Measurements from ENCODE around the gene GPR157.

GPR157 gene

DNA sequence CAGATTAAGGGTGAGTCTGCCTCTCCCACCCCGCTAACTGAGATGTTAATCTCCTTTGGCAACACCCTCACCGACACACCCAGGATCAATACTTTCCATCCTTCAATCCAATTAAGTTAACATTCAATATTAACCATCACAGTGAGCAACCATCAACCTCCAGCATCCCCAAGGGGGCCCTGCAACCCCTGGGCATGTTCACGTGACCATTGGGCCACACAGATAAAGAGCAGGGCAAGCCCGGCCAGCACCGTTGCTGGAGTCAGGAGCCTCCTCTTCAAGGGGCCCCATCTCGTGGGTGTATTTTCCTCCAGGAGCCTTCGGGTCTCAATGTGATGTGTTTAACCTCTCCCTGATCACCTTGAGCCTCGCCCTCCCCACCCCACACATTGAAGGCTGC is 8.0 kb upstream of the GPR157 start:
- TF ChIP-seq, protein P1, sequence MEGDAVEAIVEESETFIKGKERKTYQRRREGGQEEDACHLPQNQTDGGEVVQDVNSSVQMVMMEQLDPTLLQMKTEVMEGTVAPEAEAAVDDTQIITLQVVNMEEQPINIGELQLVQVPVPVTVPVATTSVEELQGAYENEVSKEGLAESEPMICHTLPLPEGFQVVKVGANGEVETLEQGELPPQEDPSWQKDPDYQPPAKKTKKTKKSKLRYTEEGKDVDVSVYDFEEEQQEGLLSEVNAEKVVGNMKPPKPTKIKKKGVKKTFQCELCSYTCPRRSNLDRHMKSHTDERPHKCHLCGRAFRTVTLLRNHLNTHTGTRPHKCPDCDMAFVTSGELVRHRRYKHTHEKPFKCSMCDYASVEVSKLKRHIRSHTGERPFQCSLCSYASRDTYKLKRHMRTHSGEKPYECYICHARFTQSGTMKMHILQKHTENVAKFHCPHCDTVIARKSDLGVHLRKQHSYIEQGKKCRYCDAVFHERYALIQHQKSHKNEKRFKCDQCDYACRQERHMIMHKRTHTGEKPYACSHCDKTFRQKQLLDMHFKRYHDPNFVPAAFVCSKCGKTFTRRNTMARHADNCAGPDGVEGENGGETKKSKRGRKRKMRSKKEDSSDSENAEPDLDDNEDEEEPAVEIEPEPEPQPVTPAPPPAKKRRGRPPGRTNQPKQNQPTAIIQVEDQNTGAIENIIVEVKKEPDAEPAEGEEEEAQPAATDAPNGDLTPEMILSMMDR (IDR thresholded peaks at IDR 0.05; ENCODE audit: extremely low read depth, insufficient read depth, missing control alignments) = no peak
- no peak for DNase-seq (ENCODE audit: low spot score)
- in situ Hi-C loops (cut with MboI; ENCODE audit: low pct_unique_long_range_greater_than_20kb, low sequenced_read_pairs, unreplicated experiment) = no loop called here

DNA sequence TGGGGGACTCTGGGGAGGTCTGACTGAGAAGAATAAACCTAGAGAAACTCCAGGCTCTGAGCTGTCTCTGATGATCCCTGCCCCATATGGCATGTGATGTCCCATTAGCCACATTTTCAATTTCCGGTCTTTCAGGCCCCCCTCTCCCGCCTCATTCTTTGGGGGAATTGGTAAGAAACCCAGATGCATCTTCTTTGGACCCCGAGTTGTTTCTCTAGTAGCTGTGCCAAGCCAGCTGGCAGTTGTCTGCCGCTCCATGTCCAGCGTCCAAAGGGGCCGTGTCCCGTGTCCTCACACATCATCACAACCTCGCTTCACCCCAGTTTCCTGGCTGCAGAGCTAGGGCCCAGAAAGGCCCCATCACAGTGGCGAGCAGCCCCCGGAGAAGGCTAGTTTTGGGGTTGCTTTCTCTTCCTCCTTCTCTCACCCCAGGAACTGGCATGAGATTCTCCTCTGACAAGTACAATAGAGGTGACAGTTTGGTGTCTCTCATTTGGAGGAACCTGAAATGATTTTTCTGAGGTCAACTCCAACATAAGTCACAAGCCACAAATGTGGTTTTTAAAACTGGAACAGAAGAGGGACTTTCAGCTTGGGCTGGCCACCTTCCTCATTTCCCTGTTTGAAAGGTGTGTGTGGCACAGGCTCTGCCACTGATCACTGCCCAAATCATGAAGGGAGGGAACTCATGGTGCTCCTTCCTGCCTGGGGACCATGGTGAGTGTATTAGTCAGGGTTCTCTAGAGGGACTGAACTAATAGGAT is 6.4 kb upstream of the GPR157 start:
- TF ChIP-seq, protein P1 (IDR thresholded peaks at IDR 0.05; ENCODE audit: extremely low read depth, insufficient read depth, missing control alignments) = no peak
- in situ Hi-C loops (cut with MboI; ENCODE audit: low pct_unique_long_range_greater_than_20kb, low sequenced_read_pairs, unreplicated experiment) = no loop called here
- no peak for DNase-seq (ENCODE audit: low spot score)

DNA sequence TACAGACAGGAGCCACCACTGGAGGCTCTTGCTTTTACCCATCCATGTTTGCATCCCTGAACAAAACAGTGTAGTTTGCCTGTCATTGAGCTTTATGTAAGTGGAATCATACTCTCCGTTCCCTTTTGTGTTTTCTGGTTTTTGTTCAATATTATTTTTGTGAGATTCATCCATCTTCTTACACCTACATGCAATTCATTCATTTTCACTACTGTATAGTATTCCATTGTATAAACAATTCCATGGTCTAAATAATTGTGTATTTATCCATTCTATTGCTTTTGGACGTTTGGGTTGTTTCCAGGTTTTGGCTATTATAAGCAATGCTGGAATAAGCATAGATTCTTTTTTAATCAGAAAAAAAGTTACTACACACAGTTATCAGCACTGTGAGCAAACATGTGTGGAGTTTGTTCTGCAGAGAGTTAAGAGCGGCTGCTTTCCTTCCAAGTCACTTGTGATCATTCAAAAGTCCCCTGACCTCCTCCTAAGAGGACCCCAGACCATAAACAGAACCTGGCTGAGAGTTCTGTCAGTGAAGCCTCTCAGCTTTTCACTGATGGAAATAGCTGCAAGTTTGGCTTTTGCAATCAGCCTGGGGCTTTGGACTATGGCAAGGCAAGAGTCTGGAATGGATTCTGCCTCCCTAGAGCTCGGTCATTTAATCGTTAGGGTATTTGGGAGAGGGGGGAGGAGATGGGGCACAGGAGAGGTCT is 5.1 kb upstream of the GPR157 start:
- TF ChIP-seq, protein P1 (IDR thresholded peaks at IDR 0.05; ENCODE audit: extremely low read depth, insufficient read depth, missing control alignments) = no peak
- DNase-seq (ENCODE audit: low spot score) = no peak
- in situ Hi-C loops (cut with MboI; ENCODE audit: low pct_unique_long_range_greater_than_20kb, low sequenced_read_pairs, unreplicated experiment) = no loop called here

DNA sequence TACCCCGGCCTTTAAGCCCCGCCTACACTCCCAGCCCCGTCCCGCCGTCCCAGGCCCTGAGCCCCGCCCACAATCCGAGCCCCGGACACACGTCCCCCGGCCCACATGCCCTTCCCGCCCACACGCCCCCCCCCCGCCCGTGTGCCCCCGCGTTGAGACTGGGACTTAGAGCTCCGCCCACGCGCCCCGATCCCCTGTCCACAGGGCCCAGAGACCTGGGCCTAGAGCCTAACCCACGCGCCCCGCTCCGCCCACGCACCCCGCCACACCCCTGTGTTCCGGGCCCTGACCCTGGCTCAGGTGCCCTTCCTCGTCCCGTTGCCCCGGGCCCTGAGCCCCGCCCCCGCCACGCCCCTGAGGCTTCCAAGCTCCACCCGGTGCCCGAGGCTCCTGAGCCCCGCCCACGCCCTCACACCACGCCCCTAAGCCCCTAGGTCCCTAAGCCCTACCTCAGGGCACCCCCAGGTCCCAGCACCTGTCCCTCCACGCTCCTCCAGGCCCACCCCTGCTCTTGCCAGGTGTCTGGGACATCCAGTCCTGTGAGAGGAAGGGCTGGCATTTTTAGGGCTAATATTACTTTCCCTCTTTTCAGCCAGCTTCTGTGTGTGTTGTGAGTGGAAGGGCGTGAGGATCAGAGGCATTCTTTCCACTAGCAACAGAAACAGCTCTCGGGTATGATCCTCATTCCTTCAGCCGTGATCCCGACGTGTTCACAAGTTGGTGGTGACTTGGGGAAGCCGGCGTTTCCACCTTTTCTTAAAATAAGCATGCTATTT is 552 bp upstream of the GPR157 start:
- in situ Hi-C loops (cut with MboI; ENCODE audit: low pct_unique_long_range_greater_than_20kb, low sequenced_read_pairs, unreplicated experiment) = no loop called here
- TF ChIP-seq, protein P1 (IDR thresholded peaks at IDR 0.05; ENCODE audit: extremely low read depth, insufficient read depth, missing control alignments) = no peak
- DNase-seq (ENCODE audit: low spot score) = peak; percentile 90

DNA sequence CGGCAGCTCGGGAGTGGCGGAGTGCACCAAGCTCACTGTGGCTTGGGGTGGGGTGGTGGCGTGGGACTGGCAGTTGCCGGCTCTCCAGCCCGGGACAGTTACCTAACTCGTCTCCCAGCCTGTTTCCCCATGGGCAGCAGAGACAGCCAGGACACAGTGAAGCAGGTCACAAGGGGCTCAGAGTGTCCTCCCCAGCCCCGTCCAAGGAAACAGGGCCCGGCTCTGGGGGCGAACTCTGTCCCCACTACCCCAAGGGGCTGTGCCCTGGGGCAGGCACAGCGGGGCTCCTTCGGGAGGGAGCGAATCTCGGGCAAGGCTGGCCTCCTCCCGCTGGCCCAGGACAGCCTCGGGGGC is 759 bp downstream of the GPR157 start:
- in situ Hi-C loops (cut with MboI; ENCODE audit: low pct_unique_long_range_greater_than_20kb, low sequenced_read_pairs, unreplicated experiment) = no loop called here
- DNase-seq (ENCODE audit: low spot score) = no peak
- TF ChIP-seq, protein P1 (IDR thresholded peaks at IDR 0.05; ENCODE audit: extremely low read depth, insufficient read depth, missing control alignments) = no peak

DNA sequence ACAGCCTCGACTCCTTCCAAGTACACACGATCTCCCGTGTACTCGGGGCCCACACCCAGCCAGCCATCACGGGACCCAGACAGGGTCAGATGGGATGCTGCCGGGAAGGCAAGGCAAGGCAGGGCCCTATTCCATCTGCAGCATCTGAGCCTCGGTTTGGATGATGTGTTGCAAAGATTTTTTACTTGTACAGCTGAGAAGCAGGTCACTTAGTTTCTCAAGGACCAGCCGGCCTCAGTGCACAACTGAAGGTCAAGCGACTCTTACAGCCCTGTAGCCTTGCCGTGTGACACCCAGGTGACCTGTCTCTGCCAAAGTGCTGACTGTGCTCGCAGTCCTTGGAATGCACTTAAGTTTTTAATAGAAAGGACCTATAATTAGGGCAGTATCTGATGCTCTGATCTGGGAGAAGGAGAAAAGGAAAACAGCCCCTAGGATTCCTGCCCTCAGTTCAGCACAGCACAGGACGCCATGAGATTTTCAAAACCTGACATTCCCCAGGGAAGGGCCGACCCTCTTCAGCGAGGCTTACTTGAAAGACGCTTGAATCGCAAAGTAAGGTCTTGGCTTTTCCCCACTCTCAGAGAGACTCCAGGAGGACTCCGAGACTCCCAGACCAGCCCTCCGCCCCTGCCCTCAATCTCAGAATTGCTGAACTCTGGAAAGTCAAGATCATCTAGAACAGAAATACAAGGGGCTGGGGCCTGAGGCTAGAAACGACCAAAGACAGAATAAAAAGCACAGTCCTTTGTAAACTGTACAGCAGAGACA is 1.3 kb downstream of the GPR157 start:
- TF ChIP-seq, protein P1 (IDR thresholded peaks at IDR 0.05; ENCODE audit: extremely low read depth, insufficient read depth, missing control alignments) = no peak
- in situ Hi-C loops (cut with MboI; ENCODE audit: low pct_unique_long_range_greater_than_20kb, low sequenced_read_pairs, unreplicated experiment) = no loop called here
- DNase-seq (ENCODE audit: low spot score) = no peak
